DMS114 treated with DMSO at 0.1 percent for 48 hours (cell line): ENCODE results near the gene NFATC3.

ENCODE experiments used
- DNase-seq: peaks from one replicate; lab custom pipeline; 2025; ENCODE audit not compliant: unreplicated experiment; lab: John Stamatoyannopoulos, UW

Gene NFATC3

DNA sequence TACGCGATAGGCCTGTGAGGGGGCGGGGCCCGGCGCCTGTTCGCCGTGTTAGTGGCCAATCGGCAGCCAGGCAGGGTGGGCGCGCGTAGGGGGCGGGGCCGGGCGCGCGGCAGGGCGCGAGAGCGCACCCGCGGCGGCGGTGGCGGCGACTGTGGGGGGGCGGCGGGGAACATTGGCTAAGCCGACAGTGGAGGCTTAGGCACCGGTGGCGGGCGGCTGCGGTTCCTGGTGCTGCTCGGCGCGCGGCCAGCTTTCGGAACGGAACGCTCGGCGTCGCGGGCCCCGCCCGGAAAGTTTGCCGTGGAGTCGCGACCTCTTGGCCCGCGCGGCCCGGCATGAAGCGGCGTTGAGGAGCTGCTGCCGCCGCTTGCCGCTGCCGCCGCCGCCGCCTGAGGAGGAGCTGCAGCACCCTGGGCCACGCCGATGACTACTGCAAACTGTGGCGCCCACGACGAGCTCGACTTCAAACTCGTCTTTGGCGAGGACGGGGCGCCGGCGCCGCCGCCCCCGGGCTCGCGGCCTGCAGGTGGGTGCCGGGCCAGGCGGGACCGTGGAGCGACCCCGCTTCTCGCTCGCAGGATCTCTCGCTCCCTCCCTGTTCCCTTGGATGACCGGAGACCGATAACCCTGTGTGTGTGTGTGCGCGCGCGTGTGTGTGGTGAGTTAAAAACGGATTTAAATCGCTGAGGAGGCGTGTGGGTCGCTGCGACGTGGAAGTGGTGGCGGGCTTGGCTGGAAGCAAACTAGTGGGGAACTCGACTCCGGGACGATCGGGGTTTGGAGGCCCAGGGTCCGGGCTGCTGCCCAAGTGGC is at the start of gene NFATC3:
Gene NFATC3, plus strand, starts transcription at position 112 of the 813 bp plus-strand sequence. Its CDS starts 312 bp downstream, at position 424.
- DNase-seq: peak; percentile 59

GRCh38 chr16:68037841-68038597 is 47.2 kb upstream of the NFATC3 start:
- DNase-seq: no peak

- peak; percentile 44 for DNase-seq
Measured at GRCh38 chr16:68040506-68041288, 44.5 kb upstream of the NFATC3 start.

- DNase-seq: no peak
Measured at GRCh38 chr16:68041783-68042182, 43.4 kb upstream of the NFATC3 start.

- no peak for DNase-seq
Measured at GRCh38 chr16:68046106-68046505, 39.1 kb upstream of the NFATC3 start.

DNA sequence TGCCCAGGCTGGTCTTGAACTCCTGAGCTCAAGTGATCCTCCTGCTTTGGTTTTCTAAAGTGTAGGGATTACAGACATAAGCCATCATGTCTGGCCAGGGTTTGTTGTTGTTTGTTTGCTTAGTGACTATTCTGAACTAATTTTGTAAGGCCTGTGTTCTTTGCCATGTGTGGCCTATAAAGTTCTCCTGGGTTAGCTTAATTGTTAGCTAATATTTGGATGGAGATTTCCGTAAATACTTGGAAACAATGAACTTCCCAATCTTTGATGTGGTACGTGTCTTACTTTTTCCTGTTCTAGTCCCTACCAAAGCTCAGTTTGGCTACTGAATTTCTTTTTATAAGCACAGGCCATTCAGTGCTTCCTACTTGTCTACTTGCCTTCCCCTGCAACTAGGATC is 37.2 kb upstream of the NFATC3 start:
- DNase-seq: no peak

DNA sequence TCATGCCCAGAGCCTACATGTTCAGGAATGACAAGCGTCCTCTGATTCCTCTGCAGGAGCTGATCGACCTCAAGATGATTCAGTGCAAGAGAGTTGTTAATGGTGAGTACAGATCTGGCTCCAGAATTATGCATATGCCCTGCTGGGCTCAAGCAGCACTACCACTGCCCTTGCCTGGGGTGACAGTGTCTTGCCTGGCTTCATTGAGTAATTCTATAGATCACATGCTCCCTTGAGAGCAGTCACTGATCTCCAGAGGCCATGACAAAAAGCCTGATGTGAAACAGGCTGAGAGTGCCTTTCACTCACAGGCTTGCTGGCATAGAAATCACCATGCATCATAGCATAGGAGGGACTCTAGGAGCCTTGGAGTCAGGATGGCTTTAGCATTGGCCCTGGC is 35.7 kb upstream of the NFATC3 start:
- DNase-seq: no peak

- no peak for DNase-seq
Measured at GRCh38 chr16:68055395-68055794, 29.8 kb upstream of the NFATC3 start.

DNA sequence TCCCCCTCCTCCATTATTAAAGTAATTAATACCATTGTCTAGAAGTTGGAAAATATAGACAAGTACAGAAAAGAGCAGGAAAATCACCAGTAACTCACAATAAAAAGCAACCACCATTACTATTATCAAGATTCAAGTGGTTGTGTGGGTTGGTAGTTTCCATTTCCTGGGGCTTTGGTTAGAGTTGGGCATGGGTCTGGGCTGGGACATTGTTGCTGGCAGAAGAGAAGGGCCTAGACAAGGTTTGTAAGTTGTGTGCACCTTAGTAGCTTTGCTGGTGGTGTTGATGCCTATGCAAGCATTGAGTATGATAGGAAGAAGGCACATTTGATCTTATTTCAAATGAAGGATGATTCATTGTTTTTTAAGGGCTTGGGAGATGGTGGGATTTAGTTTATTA is 25.4 kb upstream of the NFATC3 start:
- DNase-seq: no peak

DNA sequence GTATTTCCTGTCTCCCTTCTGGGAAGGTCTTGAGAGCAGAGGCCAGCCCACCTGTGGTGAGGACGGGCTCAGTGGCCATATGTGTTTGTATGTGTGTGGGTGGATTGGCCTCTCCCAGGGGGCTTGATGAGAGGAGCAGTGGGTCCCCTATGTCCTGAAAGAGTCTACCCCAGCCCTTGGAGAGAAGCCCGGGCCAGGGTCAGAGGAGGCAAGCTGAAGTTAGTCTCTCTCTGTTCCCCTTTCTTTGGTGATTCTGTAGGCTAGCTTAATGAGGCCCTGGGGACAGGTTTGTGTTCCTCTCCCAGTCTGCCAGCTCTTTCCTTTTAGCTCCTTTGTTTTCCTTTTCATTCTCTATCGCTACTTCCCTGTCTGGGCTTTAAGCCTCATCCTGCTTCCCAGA is 23.8 kb upstream of the NFATC3 start:
- DNase-seq: no peak

- no peak for DNase-seq
Measured at GRCh38 chr16:68062910-68063393, 22.2 kb upstream of the NFATC3 start.

DNA sequence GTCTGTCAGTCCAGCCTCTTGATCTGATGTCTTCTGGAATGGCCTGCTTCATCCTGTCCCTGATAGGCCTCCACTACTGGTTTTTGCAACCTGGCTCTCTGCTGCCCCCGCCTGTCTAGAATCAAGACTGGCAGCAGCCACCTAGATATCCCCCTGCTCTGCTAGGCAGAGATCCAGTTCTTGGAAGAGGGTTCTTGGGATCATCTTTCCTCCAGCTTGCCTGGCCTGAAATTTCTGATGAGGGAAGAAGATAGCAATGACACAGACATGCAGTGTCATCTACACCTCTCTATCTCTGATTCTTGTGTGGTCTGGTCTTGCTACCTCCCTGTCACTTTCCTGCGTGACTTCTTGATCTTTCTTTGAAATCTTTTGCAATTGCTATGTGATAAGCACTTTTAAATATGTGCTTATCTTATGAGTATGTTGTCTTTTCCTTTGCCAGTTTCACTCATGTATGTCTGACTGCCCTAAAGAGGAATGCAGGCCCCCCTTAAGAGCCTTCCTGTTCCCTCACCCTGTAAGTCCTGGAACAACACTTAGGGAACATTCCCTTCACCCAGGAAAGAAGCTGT is 20.3 kb upstream of the NFATC3 start:
- DNase-seq: peak; percentile 37

DNA sequence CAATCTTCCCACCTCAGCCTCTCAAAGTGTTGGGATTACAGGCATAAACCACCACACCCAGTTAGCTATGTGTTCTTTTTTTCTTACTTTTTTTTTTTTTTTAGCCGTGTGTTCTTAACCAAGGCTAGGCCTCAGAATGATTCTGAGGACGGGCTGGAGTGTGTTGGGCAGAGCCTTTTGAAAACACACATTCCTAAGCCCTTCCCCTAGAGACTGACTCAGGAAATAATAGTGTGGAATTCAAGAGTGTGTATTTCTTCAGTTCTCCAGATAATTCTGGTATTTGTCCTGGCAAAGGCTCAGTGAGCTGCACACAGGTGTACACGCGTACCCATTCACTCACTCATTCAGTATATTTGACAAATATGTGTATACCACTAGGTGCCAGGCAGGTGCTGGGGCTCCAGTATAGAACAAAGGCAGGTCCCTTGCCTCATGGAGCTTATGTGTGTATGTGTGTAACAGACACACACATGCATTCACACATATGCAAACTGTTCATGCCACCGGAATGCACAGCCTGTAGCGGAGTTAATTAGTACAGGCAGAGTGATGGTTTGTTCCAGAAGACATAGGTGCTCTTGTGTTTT is 19.4 kb upstream of the NFATC3 start:
- DNase-seq: no peak

DNA sequence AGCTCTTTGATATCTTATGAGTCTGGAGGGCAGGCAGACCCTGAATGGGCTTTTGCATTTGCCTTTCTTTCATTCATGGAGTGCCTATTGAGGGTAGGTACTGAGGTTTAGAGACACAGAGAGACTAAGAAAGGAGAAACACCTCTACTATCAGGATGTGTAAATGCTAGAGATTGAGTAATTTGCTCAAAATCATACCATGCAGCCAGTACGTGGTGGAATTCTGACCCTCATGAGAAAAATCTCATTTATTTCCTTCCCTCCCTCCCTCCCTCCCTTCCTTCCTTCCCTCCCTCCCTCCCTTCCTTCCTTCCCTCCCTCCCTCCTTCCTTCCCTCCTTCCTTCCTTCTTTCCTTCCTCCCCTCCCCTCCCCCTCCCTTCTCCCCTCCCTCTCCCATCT is 18.4 kb upstream of the NFATC3 start:
- DNase-seq: no peak

DNA sequence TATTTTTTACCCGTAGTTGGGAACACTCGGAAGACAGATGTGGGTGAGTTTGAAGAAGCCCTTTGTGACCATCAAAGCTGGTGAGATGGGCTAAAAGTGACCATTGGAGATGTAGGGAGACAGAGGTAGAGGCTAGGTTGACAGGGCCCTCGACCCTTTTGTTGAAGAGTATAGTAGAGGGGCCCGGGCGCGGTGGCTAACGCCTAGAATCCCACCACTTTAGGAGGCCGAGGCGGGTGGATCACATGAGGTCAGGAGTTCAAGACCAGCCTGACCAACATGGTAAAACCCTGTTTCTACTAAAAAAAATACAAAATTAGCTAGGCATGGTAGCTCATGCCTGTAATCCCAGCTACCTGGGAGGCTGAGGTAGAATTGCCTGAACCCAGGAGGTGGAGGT is 16.2 kb upstream of the NFATC3 start:
- DNase-seq: no peak

DNA sequence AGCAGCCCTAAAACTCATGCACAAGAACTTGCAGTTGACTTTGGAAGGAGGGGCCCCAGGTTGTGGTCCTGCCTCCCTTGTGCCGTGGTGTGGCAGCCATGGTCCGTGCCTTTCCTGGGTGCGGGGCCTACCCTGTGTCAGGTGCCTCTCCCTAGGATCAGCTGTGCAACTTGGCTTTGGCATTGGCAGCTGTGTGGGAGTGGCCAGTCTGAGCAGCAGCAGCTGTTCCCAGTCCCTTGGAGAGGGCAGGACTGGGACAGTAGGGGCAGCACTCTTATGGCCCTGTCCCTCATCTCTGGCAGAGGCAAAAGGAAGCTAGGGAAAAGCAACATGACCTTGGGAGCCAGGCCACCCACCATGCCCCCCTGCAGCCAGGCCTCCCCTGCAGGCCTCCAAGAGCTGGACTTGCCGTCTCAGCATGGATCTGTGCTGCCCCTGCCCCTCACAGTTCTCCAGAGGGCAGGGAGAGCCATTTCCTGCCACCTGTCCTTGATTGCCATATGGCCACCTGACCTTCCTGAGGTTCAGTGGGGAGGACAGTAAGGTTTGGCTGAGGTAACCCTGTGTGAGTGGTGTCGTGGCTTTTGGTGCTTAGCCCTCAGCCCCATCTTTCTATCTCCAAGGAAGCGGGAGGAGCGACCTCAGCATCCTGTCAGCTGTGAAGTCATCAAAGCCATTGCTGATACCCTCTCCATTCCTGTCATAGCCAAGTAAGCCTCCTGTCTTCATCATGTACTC is 15.5 kb upstream of the NFATC3 start:
- no peak for DNase-seq

DNA sequence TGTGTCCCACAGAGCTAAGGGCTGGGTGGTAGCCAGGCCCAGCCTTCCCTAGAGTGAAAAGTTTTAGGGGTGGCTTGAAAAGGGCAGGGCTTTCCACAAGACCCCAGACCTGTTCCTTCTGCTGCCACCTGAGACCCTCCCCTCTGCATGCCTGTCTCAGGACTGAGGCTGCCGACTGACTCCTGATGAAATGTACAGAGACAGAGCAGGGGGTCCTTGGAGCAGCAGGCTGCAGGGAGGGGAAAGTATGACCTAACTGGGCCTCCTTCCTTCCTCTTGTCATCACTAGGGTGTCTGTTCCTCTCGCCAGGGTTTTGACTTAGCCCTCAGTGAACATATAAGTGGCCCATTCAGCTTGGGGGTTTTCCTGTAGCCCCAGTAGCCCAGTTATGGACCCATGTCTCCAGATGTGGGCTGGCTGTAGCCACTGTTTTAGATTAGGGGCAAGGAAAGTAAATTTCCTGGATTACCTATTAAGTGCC is 14.9 kb upstream of the NFATC3 start:
- DNase-seq: no peak

- no peak for DNase-seq
Measured at GRCh38 chr16:68070806-68071517, 14.2 kb upstream of the NFATC3 start.

GRCh38 chr16:68071518-68071901 is 13.7 kb upstream of the NFATC3 start:
- DNase-seq: no peak
